Measurements from ENCODE around the gene IGFL2. TPM values are rescaled to one million over a fixed set of nuclear protein-coding genes. Genes with fewer than 3 reads are reported as not detected.

The IGFL2 gene
- total RNA-seq (2021; ENCODE audit: unreplicated experiment), result not detected
- polyA plus RNA-seq (2012), result 0.38 and 1.7 TPM in 2 replicates
- not detected for Bru-seq, nascent RNA
- BruChase-seq, experiment 1, labeled RNA remaining after a 6-hour chase, result not detected
- BruChase-seq, experiment 2, labeled RNA remaining after a 2-hour chase, result percentile 22 among the genes with signal in this experiment
- long read RNA-seq, result 0 reads

DNA sequence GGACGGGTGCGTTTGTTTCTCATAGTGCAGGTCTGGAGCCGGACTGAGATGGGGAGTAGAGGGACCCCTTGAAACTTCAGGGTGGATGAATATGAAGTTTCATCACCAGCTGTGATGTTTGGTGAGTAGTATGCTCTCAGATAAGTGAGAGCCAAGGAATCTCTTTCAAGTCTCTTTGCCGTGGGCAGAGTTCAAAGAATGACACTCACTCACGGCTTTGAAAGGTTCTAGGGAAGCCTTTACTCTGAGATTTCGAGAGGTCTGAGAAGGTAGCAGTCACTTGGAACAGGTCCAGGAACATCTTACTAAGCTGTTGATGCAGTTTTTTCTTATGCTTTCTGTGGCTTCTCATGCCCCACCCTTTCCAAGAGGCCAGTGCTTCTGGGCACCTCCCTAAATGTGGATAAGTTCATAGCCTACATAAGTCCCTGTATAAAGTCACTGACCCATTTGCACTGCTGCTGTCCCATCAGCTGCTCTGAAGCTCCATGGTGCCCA lies at the start of gene IGFL2:
TSS of gene IGFL2 (plus strand) at position 448 of the 498 bp plus-strand sequence. CDS start at position 489, 41 bp downstream.
- no peak within 1 kb of the TSS for H2AFZ ChIP-seq (ENCODE audit: low read depth, low read length, poor library complexity, severe bottlenecking)
- no peaks in the 10 kb centered on the region for H3K27me3 ChIP-seq (ENCODE audit: insufficient read depth, low read length)
- H3K4me3 ChIP-seq (replicated peaks in 1 of 2; ENCODE audit: low read depth in 1 of 2, low read length in 2 of 2), result no peak within 1 kb of the TSS
- H3K27ac ChIP-seq (ENCODE audit: low read depth, low read length), result no peak within 1 kb of the TSS
- intact Hi-C loops (cut with micrococcal nuclease), result no loop called here
- H3K4me2 ChIP-seq (ENCODE audit: low read length), result peak within 1 kb of the TSS; percentile 39
- no peaks in the 10 kb centered on the region for H3K79me2 ChIP-seq (ENCODE audit: insufficient read depth, low read length)
- peaks cover 0 to 19% of the 10 kb centered on the region in 2 experiments; a peak in 2 of 4 replicates for H3K4me1 ChIP-seq (ENCODE audit: control insufficient read depth in 1 of 2, insufficient read depth in 2 of 2, low read length in 2 of 2)
- H3K9me2 ChIP-seq (ENCODE audit: insufficient read depth), result no peaks in the 10 kb centered on the region
- DNase-seq (ENCODE audit: low read depth, low spot score) (peak; percentile 15), ATAC-seq (peak; percentile 32; the same call in 1 of the 2 replicates)
- no peaks in the 10 kb centered on the region for H3K9me3 ChIP-seq (ENCODE audit: control insufficient read depth in 1 of 2, insufficient read depth in 1 of 2, low read depth in 1 of 2, low read length in 2 of 2)
- H3K9ac ChIP-seq (ENCODE audit: low read length), result no peak within 1 kb of the TSS
- H3K36me3 ChIP-seq (ENCODE audit: control insufficient read depth in 1 of 2, insufficient read depth in 2 of 2, low read length in 2 of 2), result no peaks in the 10 kb centered on the region
- TF ChIP-seq POLR2A (IDR thresholded peaks at IDR 0.05; ENCODE audit: borderline replicate concordance, extremely low read depth, insufficient read depth, insufficient read length) (no peak), SIN3A (IDR thresholded peaks at IDR 0.05; ENCODE audit: low read depth) (no peak), SRF (IDR thresholded peaks at IDR 0.05; ENCODE audit: low read depth) (no peak), ZNF274 (IDR thresholded peaks at IDR 0.05; ENCODE audit: low read depth, low read length) (no peak), YY1 (IDR thresholded peaks at IDR 0.05; ENCODE audit: extremely low read depth, insufficient replicate concordance, low read depth, low read length) (no peak), CBX3 (IDR thresholded peaks at IDR 0.05; ENCODE audit: low read depth) (no peak), EZH2 (IDR thresholded peaks at IDR 0.05) (no peak), ZFX (IDR thresholded peaks at IDR 0.05) (no peak), POLR2AphosphoS5 (IDR thresholded peaks at IDR 0.05; ENCODE audit: low read depth, low read length) (no peak), EGR1 (IDR thresholded peaks at IDR 0.05; ENCODE audit: low read depth) (no peak), JUND (IDR thresholded peaks at IDR 0.05) (0 out of 2 replicates have a peak, but pooled peaks have one; percentile 9), ELF1 (IDR thresholded peaks at IDR 0.05; ENCODE audit: borderline replicate concordance, low read depth) (no peak), TCF7L2 (IDR thresholded peaks at IDR 0.05; ENCODE audit: borderline replicate concordance, extremely low read depth, insufficient read depth, insufficient read length) (peak; percentile 23), EZH2phosphoT487 (IDR thresholded peaks at IDR 0.05; ENCODE audit: borderline replicate concordance) (no peak), FOSL1 (IDR thresholded peaks at IDR 0.05; ENCODE audit: low read depth) (no peak)
- TF ChIP-seq, protein P1, sequence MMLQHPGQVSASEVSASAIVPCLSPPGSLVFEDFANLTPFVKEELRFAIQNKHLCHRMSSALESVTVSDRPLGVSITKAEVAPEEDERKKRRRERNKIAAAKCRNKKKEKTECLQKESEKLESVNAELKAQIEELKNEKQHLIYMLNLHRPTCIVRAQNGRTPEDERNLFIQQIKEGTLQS (IDR thresholded peaks at IDR 0.05), result no peak
- TF ChIP-seq, protein P2, sequence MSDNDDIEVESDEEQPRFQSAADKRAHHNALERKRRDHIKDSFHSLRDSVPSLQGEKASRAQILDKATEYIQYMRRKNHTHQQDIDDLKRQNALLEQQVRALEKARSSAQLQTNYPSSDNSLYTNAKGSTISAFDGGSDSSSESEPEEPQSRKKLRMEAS (IDR thresholded peaks at IDR 0.05), result no peak
- TF ChIP-seq, protein P3, sequence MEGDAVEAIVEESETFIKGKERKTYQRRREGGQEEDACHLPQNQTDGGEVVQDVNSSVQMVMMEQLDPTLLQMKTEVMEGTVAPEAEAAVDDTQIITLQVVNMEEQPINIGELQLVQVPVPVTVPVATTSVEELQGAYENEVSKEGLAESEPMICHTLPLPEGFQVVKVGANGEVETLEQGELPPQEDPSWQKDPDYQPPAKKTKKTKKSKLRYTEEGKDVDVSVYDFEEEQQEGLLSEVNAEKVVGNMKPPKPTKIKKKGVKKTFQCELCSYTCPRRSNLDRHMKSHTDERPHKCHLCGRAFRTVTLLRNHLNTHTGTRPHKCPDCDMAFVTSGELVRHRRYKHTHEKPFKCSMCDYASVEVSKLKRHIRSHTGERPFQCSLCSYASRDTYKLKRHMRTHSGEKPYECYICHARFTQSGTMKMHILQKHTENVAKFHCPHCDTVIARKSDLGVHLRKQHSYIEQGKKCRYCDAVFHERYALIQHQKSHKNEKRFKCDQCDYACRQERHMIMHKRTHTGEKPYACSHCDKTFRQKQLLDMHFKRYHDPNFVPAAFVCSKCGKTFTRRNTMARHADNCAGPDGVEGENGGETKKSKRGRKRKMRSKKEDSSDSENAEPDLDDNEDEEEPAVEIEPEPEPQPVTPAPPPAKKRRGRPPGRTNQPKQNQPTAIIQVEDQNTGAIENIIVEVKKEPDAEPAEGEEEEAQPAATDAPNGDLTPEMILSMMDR (IDR thresholded peaks at IDR 0.05 in 2 of 3, conservative IDR thresholded peaks at IDR 0.05 in 1 of 3; ENCODE audit: borderline replicate concordance in 1 of 3, insufficient read depth in 1 of 3, low read depth in 2 of 3, low read length in 2 of 3), result no peak
- no TSS peak for BruUV-seq (replicated peaks)
- ChIA-PET CTCF (no interaction called here), RAD21 (ENCODE audit: low non-redundant PET in 1 of 2, low total read pairs in 2 of 2, uncharacterized antibody in 2 of 2, unreplicated experiment in 2 of 2) (no interaction called here), POLR2A (no interaction called here)
- no peaks in the 10 kb centered on the region for H4K20me1 ChIP-seq (ENCODE audit: insufficient read depth)
